Sigmoid colon (tissue), 7 donors: Measurements from ENCODE around the gene TTN. TPM values are rescaled to one million over a fixed set of nuclear protein-coding genes. Genes with fewer than 3 reads are reported as not detected.

Experiments used
- DNase-seq: peaks from one replicate; pipeline ENCODE4 v3.0.0-alpha.2; 2019
- H3K27ac ChIP-seq, 4 donors: fragments of 200-600 bp; sonication (generic); one replicate each; pipeline ENCODE4 v1.5.1; 2016 to 2019; ENCODE audit warnings: mild to moderate bottlenecking in 1 of 4
- H3K27me3 ChIP-seq, 3 donors: fragments of 200-600 bp; sonication (generic); one replicate each; pipeline ENCODE4 v1.5.1; 2019; ENCODE audit warnings: mild to moderate bottlenecking in 1 of 3
- H3K36me3 ChIP-seq, 4 donors: fragments of 200-600 bp; sonication (generic); one replicate each; pipeline ENCODE4 v1.5.1; 2016 to 2019
- H3K4me1 ChIP-seq, 4 donors: fragments of 200-600 bp; sonication (generic); one replicate each; pipeline ENCODE4 v1.5.1; 2017 to 2019
- H3K4me3 ChIP-seq, 4 donors: fragments of 200-600 bp; sonication (generic); one replicate each; pipeline ENCODE4 v1.5.1; 2017 to 2019; ENCODE audit warnings: mild to moderate bottlenecking in 2 of 4, moderate library complexity in 1 of 4
- H3K9me3 ChIP-seq, 4 donors: fragments of 200-600 bp in 3 of 4; sonication (generic) in 3 of 4; one replicate each; pipeline versions ENCODE4 v1.5.1 to v1.6.1; 2013 to 2019
- CTCF ChIP-seq, 4 experiments: fragments of 450-650 bp in 3 of 4; fragments of 200-600 bp in 1 of 4; IDR thresholded peaks; one replicate each; pipeline ENCODE4 v1.5.1; 2016 to 2019; ENCODE audit warnings: antibody characterized with exemption in 4 of 4, mild to moderate bottlenecking in 3 of 4, moderate library complexity in 2 of 4
- EP300 ChIP-seq, 4 donors: sonication (generic); formaldehyde crosslinking; IDR thresholded peaks; one replicate each; pipeline ENCODE4 v1.6.1; 2017; ENCODE audit warnings: antibody characterized with exemption in 4 of 4
- POLR2A ChIP-seq, 2 donors: fragments of 450-650 bp; IDR thresholded peaks; one replicate each; pipeline ENCODE4 v1.6.1; 2016; ENCODE audit warnings: antibody characterized with exemption in 2 of 2, mild to moderate bottlenecking in 2 of 2, moderate library complexity in 2 of 2
- POLR2AphosphoS5 ChIP-seq, 4 donors: sonication (generic); formaldehyde crosslinking; IDR thresholded peaks; one replicate each; pipeline ENCODE4 v1.6.1; 2017; ENCODE audit warnings: antibody characterized with exemption in 4 of 4
- WGBS, 2 donors: extraction: QIAGEN DNeasy Blood & Tissue Kit; methylation state at CpG; one replicate each; pipeline ENCODE4 v1.1.7; 2013; 5-methylcytosine and 5-hydroxymethylcytosine counted together
- intact Hi-C: fragments of 100-400 bp; cut with DNase I; formaldehyde crosslinking; loops from one replicate; pipeline ENCODE4 v1.15.1; 2023
- polyA plus RNA-seq, 3 donors: library from polyadenylated mRNA; stranded (reverse); fragments of 200-250 nt; gene quantifications; one replicate each; pipeline ENCODE4 v1.2.3, GENCODE V29; 2013
- total RNA-seq, 4 donors: library from RNA; depleted of rRNA; stranded (reverse); fragments of >200 nt; gene quantifications; one replicate each; pipeline ENCODE4 v1.1.0, GENCODE V29; 2016
- donor health status: healthy with polysubstance abuse.
- donor health status: Bipolar disorder and iron deficiency.
- donor health status: healthy.

TTN gene
- total and polyA plus RNA-seq, 7 donors = under 0.01 to 20.2 (median 6.7) TPM

GRCh38 chr2:178796079-178796677 is 11.0 kb downstream of the TTN start:
- peak in 3 of 4 experiments; percentile 29 to 56 (median 37) for TF ChIP-seq CTCF (IDR thresholded peaks at IDR 0.05)
- TF ChIP-seq POLR2A (IDR thresholded peaks at IDR 0.05) = no peak
- Histone ChIP-seq H3K27ac (no peak overlapping the region), H3K9me3 (no peaks in the 10 kb centered on the region), H3K4me3 (no peak overlapping the region), H3K27me3 (no peaks in the 10 kb centered on the region), H3K4me1 (no peaks in the 10 kb centered on the region), H3K36me3 (no peaks in the 10 kb centered on the region)
- intact Hi-C loops = loop anchor here (1.0 to 10.0 kb wide), 2 partner anchors 118 to 949 kb away; no protein-coding TSS in a partner anchor
- 87 to 95% methylated on average over 2 of the region's 2 CpGs for WGBS, 2 donors
- DNase-seq = no peak

- 66 to 85% methylated on average over 5 of the region's 5 CpGs for WGBS, 2 donors
- H3K4me1 ChIP-seq = no peaks in the 10 kb centered on the region
- H3K9me3 ChIP-seq = no peaks in the 10 kb centered on the region
- TF ChIP-seq EP300 (IDR thresholded peaks at IDR 0.05) (no peak), POLR2A (IDR thresholded peaks at IDR 0.05) (no peak), CTCF (IDR thresholded peaks at IDR 0.05) (no peak), POLR2AphosphoS5 (IDR thresholded peaks at IDR 0.05) (no peak)
- H3K27me3 ChIP-seq = no peaks in the 10 kb centered on the region
- no peak overlapping the region for H3K27ac ChIP-seq
- H3K4me3 ChIP-seq = no peak overlapping the region
- no peaks in the 10 kb centered on the region for H3K36me3 ChIP-seq
- DNase-seq = no peak
- intact Hi-C loops = no loop called here
Observed at GRCh38 chr2:178787934-178788333, 19.3 kb downstream of the TTN start.

- no peak for DNase-seq
- Histone ChIP-seq H3K4me1 (no peaks in the 10 kb centered on the region), H3K36me3 (no peaks in the 10 kb centered on the region), H3K27ac (no peak overlapping the region), H3K9me3 (no peaks in the 10 kb centered on the region), H3K4me3 (no peak overlapping the region), H3K27me3 (no peaks in the 10 kb centered on the region)
- TF ChIP-seq POLR2A (IDR thresholded peaks at IDR 0.05) (no peak), EP300 (IDR thresholded peaks at IDR 0.05) (no peak)
- 41 to 85% methylated on average over 2 of the region's 2 CpGs for WGBS, 2 donors
- intact Hi-C loops = no loop called here
Observed at GRCh38 chr2:178787155-178787554, 20.1 kb downstream of the TTN start.

- H3K9me3 ChIP-seq = no peaks in the 10 kb centered on the region
- WGBS, 2 donors = 94 to 95% methylated on average over 10 of the region's 10 CpGs
- H3K27me3 ChIP-seq = no peaks in the 10 kb centered on the region
- TF ChIP-seq POLR2A (IDR thresholded peaks at IDR 0.05) = no peak
- TF ChIP-seq EP300 (IDR thresholded peaks at IDR 0.05) = no peak
- TF ChIP-seq CTCF (IDR thresholded peaks at IDR 0.05) = no peak
- TF ChIP-seq POLR2AphosphoS5 (IDR thresholded peaks at IDR 0.05) = no peak
- H3K4me1 ChIP-seq = no peaks in the 10 kb centered on the region
- no peak overlapping the region for H3K27ac ChIP-seq
- intact Hi-C loops = no loop called here
- no peaks in the 10 kb centered on the region for H3K36me3 ChIP-seq
- DNase-seq = no peak
- no peak overlapping the region for H3K4me3 ChIP-seq
Observed at GRCh38 chr2:178783889-178784288, 23.3 kb downstream of the TTN start.

GRCh38 chr2:178782236-178782635 is 25.0 kb downstream of the TTN start:
- H3K9me3 ChIP-seq = no peaks in the 10 kb centered on the region
- H3K4me1 ChIP-seq = no peaks in the 10 kb centered on the region
- H3K36me3 ChIP-seq = no peaks in the 10 kb centered on the region
- no peak overlapping the region for H3K27ac ChIP-seq
- WGBS, 2 donors = 89 to 91% methylated on average over 7 of the region's 7 CpGs
- no peak overlapping the region for H3K4me3 ChIP-seq
- no peak for DNase-seq
- TF ChIP-seq CTCF (IDR thresholded peaks at IDR 0.05) = no peak
- TF ChIP-seq EP300 (IDR thresholded peaks at IDR 0.05) = no peak
- TF ChIP-seq POLR2AphosphoS5 (IDR thresholded peaks at IDR 0.05) = no peak
- no peak for TF ChIP-seq POLR2A (IDR thresholded peaks at IDR 0.05)
- intact Hi-C loops = no loop called here
- no peaks in the 10 kb centered on the region for H3K27me3 ChIP-seq
